Left ventricle myocardium inferior (tissue), 1 donor: ENCODE data around the gene CTNNBIP1. TPM values are rescaled to one million over a fixed set of nuclear protein-coding genes. Genes with fewer than 3 reads are reported as not detected.

ENCODE experiments used
- DNase-seq: peaks from one replicate; pipeline ENCODE4 v3.0.0-alpha.2; 2020
- H3K27ac ChIP-seq: fragments of 200-600 bp; replicated peaks from 2 replicates; pipeline ENCODE4 v1.8.0; 2021
- H3K27me3 ChIP-seq: fragments of 200-600 bp; 2 replicates; pipeline ENCODE4 v1.8.0; 2021; ENCODE audit warnings: low read depth
- H3K36me3 ChIP-seq: fragments of 200-600 bp; 2 replicates; pipeline ENCODE4 v1.8.0; 2021
- H3K4me1 ChIP-seq: fragments of 200-600 bp; 2 replicates; pipeline ENCODE4 v1.8.0; 2021
- H3K4me3 ChIP-seq: fragments of 200-600 bp; 2 replicates; pipeline ENCODE4 v1.8.0; 2021; ENCODE audit warnings: mild to moderate bottlenecking, moderate library complexity
- H3K9me3 ChIP-seq: fragments of 200-600 bp; replicated peaks from 2 replicates; pipeline ENCODE4 v1.8.0; 2021
- CTCF ChIP-seq: fragments of 200-600 bp; IDR thresholded peaks from 2 replicates; pipeline ENCODE4 v1.8.0; 2021; ENCODE audit warnings: antibody characterized with exemption, mild to moderate bottlenecking, borderline replicate concordance
- intact Hi-C: fragments of 100-400 bp; cut with micrococcal nuclease; formaldehyde crosslinking; loops from one replicate; pipeline ENCODE4 v1.11.0; 2022
- total RNA-seq: library from RNA; stranded (reverse); fragmentation: NEBNext Ultra II Directional; extraction: Animal tissue kit (Norgen Biotek cat#: 25700); gene quantifications from one replicate; pipeline ENCODE4 v1.2.1, GENCODE V29; 2021
- donor health status: DM: no; HTN: yes; CAD: no; lungs with severe emphysema.

The CTNNBIP1 gene
- total RNA-seq, 1 donor from 2014 or later = 42.6 TPM

- intact Hi-C loops = no loop called here
- Histone ChIP-seq H3K27me3 (no peaks in the 10 kb centered on the region), H3K36me3 (peaks cover under 1% of the 10 kb centered on the region), H3K4me1 (peaks cover 62% of the 10 kb centered on the region), H3K9me3 (no peaks in the 10 kb centered on the region), H3K4me3 (no peak overlapping the region), H3K27ac (peak overlapping the region; percentile 54)
- no peak for TF ChIP-seq CTCF
- no peak for DNase-seq
These were observed 66.5 kb downstream of the CTNNBIP1 start for GRCh38 chr1:9843576-9843945.

GRCh38 chr1:9842781-9843575 is 67.1 kb downstream of the CTNNBIP1 start:
- H3K9me3 ChIP-seq = no peaks in the 10 kb centered on the region
- peak; percentile 47 for DNase-seq
- H3K4me3 ChIP-seq = no peak overlapping the region
- no peaks in the 10 kb centered on the region for H3K27me3 ChIP-seq
- H3K4me1 ChIP-seq = peaks cover 56% of the 10 kb centered on the region
- H3K36me3 ChIP-seq = no peaks in the 10 kb centered on the region
- TF ChIP-seq CTCF = no peak
- peak overlapping the region; percentile 54 for H3K27ac ChIP-seq
- intact Hi-C loops = no loop called here

- Histone ChIP-seq H3K27ac (no peak overlapping the region), H3K4me3 (no peak overlapping the region), H3K36me3 (no peaks in the 10 kb centered on the region), H3K4me1 (peaks cover 48% of the 10 kb centered on the region), H3K27me3 (no peaks in the 10 kb centered on the region), H3K9me3 (no peaks in the 10 kb centered on the region)
- intact Hi-C loops = no loop called here
- TF ChIP-seq CTCF = no peak
- no peak for DNase-seq
These were observed 67.9 kb downstream of the CTNNBIP1 start for GRCh38 chr1:9842073-9842711.

- intact Hi-C loops = no loop called here
- no peak overlapping the region for H3K4me3 ChIP-seq
- no peaks in the 10 kb centered on the region for H3K27me3 ChIP-seq
- H3K9me3 ChIP-seq = no peaks in the 10 kb centered on the region
- no peak overlapping the region for H3K27ac ChIP-seq
- DNase-seq = no peak
- TF ChIP-seq CTCF = no peak
- peaks cover 41% of the 10 kb centered on the region for H3K4me1 ChIP-seq
- no peaks in the 10 kb centered on the region for H3K36me3 ChIP-seq
These were observed 68.6 kb downstream of the CTNNBIP1 start for GRCh38 chr1:9841460-9841859.

GRCh38 chr1:9840176-9840575 is 69.9 kb downstream of the CTNNBIP1 start:
- no peak for TF ChIP-seq CTCF
- peak; percentile 3 for DNase-seq

More at GRCh38 chr1:9840176-9840575, 69.9 kb downstream of the CTNNBIP1 start:
- Histone ChIP-seq H3K27me3 (no peaks in the 10 kb centered on the region), H3K4me3 (no peak overlapping the region), H3K4me1 (peaks cover 43% of the 10 kb centered on the region), H3K36me3 (no peaks in the 10 kb centered on the region), H3K27ac (no peak overlapping the region), H3K9me3 (no peaks in the 10 kb centered on the region)
- intact Hi-C loops = no loop called here
